ENCODE data around the gene ROMO1. TPM values are rescaled to one million over a fixed set of nuclear protein-coding genes. Genes with fewer than 3 reads are reported as not detected.

The ROMO1 gene
- total and polyA plus RNA-seq, 8 donors: 38.6 to 310 (median 63.6) TPM

DNA sequence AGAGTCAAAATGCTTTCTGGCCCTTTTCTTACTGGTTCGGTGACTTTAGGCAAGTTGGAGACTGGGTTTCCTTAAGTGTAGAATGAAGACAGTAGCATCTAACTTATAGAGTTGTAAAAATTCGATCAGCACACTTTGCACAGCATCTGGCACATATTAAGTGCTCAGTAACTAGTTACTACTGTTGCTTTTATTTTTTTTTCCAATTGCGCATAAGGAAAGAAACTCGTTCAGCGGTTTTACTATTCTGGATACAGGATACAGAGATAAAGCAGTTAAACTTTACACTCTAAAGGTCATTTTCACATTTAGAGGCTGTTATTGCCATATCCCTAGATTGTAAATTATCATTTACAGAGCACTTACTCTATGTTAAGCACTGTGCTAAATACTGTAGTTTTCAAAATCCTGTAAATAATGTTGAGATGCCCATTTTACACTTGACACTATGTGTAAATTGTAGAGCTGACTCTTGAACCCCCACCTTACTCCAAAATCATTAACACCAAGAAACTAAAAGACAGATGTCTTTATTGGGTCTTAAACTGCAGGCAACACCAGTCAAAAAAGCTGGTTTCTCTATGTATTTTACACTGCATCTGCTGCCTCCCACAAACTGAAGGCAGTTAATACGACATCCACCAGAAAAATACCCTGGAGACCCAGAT is 886 bp downstream of the ROMO1 start:
- Histone ChIP-seq H3K36me3 (peaks cover 9 to 36% (median 17%) of the 10 kb centered on the region in 3 donors), H3K4me1 (peaks cover 0 to 15% (median 6%) of the 10 kb centered on the region in 3 donors), H3K4me3 (peak overlapping the region; percentile 69 to 93 (median 90)), H3K27me3 (no peaks in the 10 kb centered on the region), H3K9me3 (no peaks in the 10 kb centered on the region), H3K27ac (peak overlapping the region; percentile 75 to 82 (median 78))
- ATAC-seq (no peak), DNase-seq (no peak), FAIRE-seq (no peak)
- 9 to 11% methylated on average over 6 of the region's 6 CpGs for WGBS, 2 donors
- TF ChIP-seq, protein P1, sequence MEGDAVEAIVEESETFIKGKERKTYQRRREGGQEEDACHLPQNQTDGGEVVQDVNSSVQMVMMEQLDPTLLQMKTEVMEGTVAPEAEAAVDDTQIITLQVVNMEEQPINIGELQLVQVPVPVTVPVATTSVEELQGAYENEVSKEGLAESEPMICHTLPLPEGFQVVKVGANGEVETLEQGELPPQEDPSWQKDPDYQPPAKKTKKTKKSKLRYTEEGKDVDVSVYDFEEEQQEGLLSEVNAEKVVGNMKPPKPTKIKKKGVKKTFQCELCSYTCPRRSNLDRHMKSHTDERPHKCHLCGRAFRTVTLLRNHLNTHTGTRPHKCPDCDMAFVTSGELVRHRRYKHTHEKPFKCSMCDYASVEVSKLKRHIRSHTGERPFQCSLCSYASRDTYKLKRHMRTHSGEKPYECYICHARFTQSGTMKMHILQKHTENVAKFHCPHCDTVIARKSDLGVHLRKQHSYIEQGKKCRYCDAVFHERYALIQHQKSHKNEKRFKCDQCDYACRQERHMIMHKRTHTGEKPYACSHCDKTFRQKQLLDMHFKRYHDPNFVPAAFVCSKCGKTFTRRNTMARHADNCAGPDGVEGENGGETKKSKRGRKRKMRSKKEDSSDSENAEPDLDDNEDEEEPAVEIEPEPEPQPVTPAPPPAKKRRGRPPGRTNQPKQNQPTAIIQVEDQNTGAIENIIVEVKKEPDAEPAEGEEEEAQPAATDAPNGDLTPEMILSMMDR (IDR thresholded peaks at IDR 0.05): no peak
- intact Hi-C loops (cut with DNase I): no loop called here

DNA sequence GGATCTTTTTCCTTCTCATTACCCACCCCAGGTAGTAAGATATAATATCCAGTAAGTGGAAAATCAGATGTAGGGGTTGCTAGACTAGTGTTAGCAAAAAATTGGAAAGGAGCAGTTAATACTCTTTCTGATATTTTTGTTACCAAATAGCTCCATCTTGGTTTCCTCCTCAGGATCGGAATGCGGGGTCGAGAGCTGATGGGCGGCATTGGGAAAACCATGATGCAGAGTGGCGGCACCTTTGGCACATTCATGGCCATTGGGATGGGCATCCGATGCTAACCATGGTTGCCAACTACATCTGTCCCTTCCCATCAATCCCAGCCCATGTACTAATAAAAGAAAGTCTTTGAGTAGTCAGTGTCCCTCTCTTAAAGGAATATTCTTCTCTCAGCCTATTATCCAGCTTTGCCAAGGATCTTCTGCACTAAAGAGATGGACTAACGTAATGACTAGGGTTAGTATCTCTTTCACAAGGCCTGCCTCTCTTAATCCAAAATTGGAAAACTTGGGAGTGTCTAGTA is 1.5 kb downstream of the ROMO1 start:
- H3K36me3 ChIP-seq: peaks cover 9 to 34% (median 23%) of the 10 kb centered on the region in 3 donors
- DNase-seq (no peak), FAIRE-seq (no peak), ATAC-seq (no peak)
- no peak overlapping the region for H3K27ac ChIP-seq
- no peaks in the 10 kb centered on the region for H3K9me3 ChIP-seq
- WGBS, 2 donors: 85 to 88% methylated on average over 7 of the region's 7 CpGs
- H3K27me3 ChIP-seq: no peaks in the 10 kb centered on the region
- peak overlapping the region in 1 of 4 donors; percentile 89 for H3K4me3 ChIP-seq
- intact Hi-C loops (cut with DNase I): no loop called here
- TF ChIP-seq, protein P1 (IDR thresholded peaks at IDR 0.05): no peak
- H3K4me1 ChIP-seq: peaks cover 0 to 15% (median 6%) of the 10 kb centered on the region in 3 donors

GRCh38 chr20:35702051-35702823 is 3.0 kb downstream of the ROMO1 start:
- intact Hi-C loops (cut with DNase I): no loop called here
- TF ChIP-seq, protein P1 (IDR thresholded peaks at IDR 0.05): no peak
- Histone ChIP-seq H3K27me3 (no peaks in the 10 kb centered on the region), H3K4me3 (no peak overlapping the region), H3K9me3 (no peaks in the 10 kb centered on the region), H3K4me1 (peaks cover 0 to 15% (median 6%) of the 10 kb centered on the region in 3 donors), H3K36me3 (peaks cover 9 to 47% (median 39%) of the 10 kb centered on the region in 3 donors), H3K27ac (no peak overlapping the region)
- no peak for DNase-seq
- no peak for FAIRE-seq
- ATAC-seq: no peak
- 85 to 87% methylated on average over 12 of the region's 12 CpGs for WGBS, 2 donors

GRCh38 chr20:35702824-35703695 is 3.9 kb downstream of the ROMO1 start:
- ATAC-seq (no peak), DNase-seq (no peak), FAIRE-seq (no peak)
- Histone ChIP-seq H3K27ac (no peak overlapping the region), H3K4me1 (peaks cover 0 to 12% (median 6%) of the 10 kb centered on the region in 3 donors), H3K27me3 (no peaks in the 10 kb centered on the region), H3K36me3 (peaks cover 9 to 50% (median 40%) of the 10 kb centered on the region in 3 donors), H3K4me3 (no peak overlapping the region), H3K9me3 (no peaks in the 10 kb centered on the region)
- intact Hi-C loops (cut with DNase I): no loop called here
- TF ChIP-seq, protein P1 (IDR thresholded peaks at IDR 0.05): no peak
- 68 to 78% methylated on average over 4 of the region's 4 CpGs for WGBS, 2 donors

Measured in pancreas (tissue), 10 donors.